HepG2 (cell line): ENCODE results near the gene EEFSEC. TPM values are rescaled to one million over a fixed set of nuclear protein-coding genes. Genes with fewer than 3 reads are reported as not detected.

Experiments
- ATAC-seq: fragments of 200-7000 bp; cut with Tn5 transposase; 3 replicates; pipeline ENCODE4 v1.9.1; 2020; ENCODE audit warnings: mild to moderate bottlenecking, moderate library complexity
- BruUV-seq: library from RNA; stranded (reverse); fragments of 400-500 nt; replicated peaks from 2 replicates; lab custom pipeline; 2021; lab: Mats Ljungman, UMichigan
- CTCF ChIA-PET: fragments of 300-600 bp; formaldehyde crosslinking; extraction: SDS; loops from one replicate; lab custom pipeline; 2021; ENCODE audit warnings: low total read pairs, inconsistent platforms, low intra/inter-chr PET ratio; lab: Yijun Ruan, JAX
- POLR2A ChIA-PET: fragments of 350-600 bp; sonication (Branson Sonifier 250); formaldehyde crosslinking; loops from one replicate; lab custom pipeline; 2020; ENCODE audit warnings: antibody characterized with exemption, inconsistent platforms; lab: Yijun Ruan, JAX
- DNase-seq: peaks from one replicate; pipeline ENCODE4 v3.0.0-alpha.2; 2015; ENCODE audit warnings: low spot score
- FAIRE-seq: peaks from 3 replicates; lab custom pipeline; 2011; peaks lifted over from hg19 to GRCh38; lab: Jason Lieb, UNC
- H2AFZ ChIP-seq: one replicate; pipeline ENCODE4 v1.6.1; 2011; ENCODE audit warnings: low read length, inconsistent platforms
- H3K27ac ChIP-seq: fragments of 300-600 bp; 3 replicates; pipeline ENCODE4 v1.8.0; 2011; ENCODE audit warnings: mixed run types, mild to moderate bottlenecking, mixed read lengths, low read length, inconsistent platforms; ENCODE audit not compliant: insufficient read depth; ENCODE audit errors: extremely low read length
- H3K27me3 ChIP-seq, 2 experiments: fragments of 200-600 bp in 1 of 2; 2 replicates in 1 of 2; 3 replicates in 1 of 2; pipeline versions ENCODE4 v1.6.0 to v1.8.0; 2011; ENCODE audit warnings: low read length in 2 of 2, mild to moderate bottlenecking in 2 of 2, moderate library complexity in 2 of 2, inconsistent platforms in 1 of 2; ENCODE audit not compliant: insufficient read depth in 2 of 2, control insufficient read depth in 1 of 2
- H3K36me3 ChIP-seq, 2 experiments: fragments of 200-600 bp in 1 of 2; replicated peaks in 1 of 2; 2 replicates in 1 of 2; 3 replicates in 1 of 2; pipeline versions ENCODE4 v1.5.1 to v1.8.0; 2011; ENCODE audit warnings: low read length in 2 of 2, inconsistent platforms in 1 of 2; ENCODE audit not compliant: insufficient read depth in 2 of 2, control insufficient read depth in 1 of 2
- H3K4me1 ChIP-seq: 2 replicates; pipeline ENCODE4 v1.5.1; 2012; ENCODE audit warnings: low read length, inconsistent platforms; ENCODE audit not compliant: insufficient read depth
- H3K4me2 ChIP-seq: 2 replicates; pipeline ENCODE4 v1.6.0; 2011; ENCODE audit warnings: low read depth, low read length, inconsistent platforms
- H3K4me3 ChIP-seq, 3 experiments: fragments of 200-600 bp in 1 of 3; sonication (generic), shearing (Covaris generic) in 1 of 3; replicated peaks in 1 of 3; 2 replicates each; pipeline ENCODE4 v1.5.1; 2011 to 2016; ENCODE audit warnings: low read length in 3 of 3, inconsistent platforms in 2 of 3, low read depth in 2 of 3, mild to moderate bottlenecking in 2 of 3, control low read depth in 1 of 3, mixed read lengths in 1 of 3; ENCODE audit not compliant: insufficient read depth in 1 of 3
- H3K79me2 ChIP-seq: one replicate; pipeline ENCODE4 v1.6.1; 2011; ENCODE audit warnings: low read length, inconsistent platforms; ENCODE audit not compliant: insufficient read depth
- H3K9ac ChIP-seq: 2 replicates; pipeline ENCODE4 v1.6.0; 2011; ENCODE audit warnings: mild to moderate bottlenecking, low read depth, low read length, inconsistent platforms; ENCODE audit not compliant: insufficient read depth
- H3K9me3 ChIP-seq: 2 replicates; pipeline ENCODE4 v1.5.1; 2012; ENCODE audit warnings: mild to moderate bottlenecking, low read length
- H4K20me1 ChIP-seq: 2 replicates; pipeline ENCODE4 v1.6.0; 2011; ENCODE audit warnings: inconsistent platforms, mild to moderate bottlenecking, low read length, moderate library complexity; ENCODE audit not compliant: insufficient read depth
- ARID2 ChIP-seq: sonication (generic); formaldehyde crosslinking; IDR thresholded peaks from 2 replicates; pipeline ENCODE4 v1.8.1; 2022; ENCODE audit warnings: mild to moderate bottlenecking, missing genetic modification reagents, borderline replicate concordance
- ARNT2 ChIP-seq: sonication (generic); formaldehyde crosslinking; IDR thresholded peaks from 2 replicates; pipeline ENCODE4 v1.8.0; 2022; ENCODE audit warnings: mild to moderate bottlenecking, low read depth, missing genetic modification reagents, moderate library complexity
- BORCS8-MEF2B ChIP-seq: sonication (generic); formaldehyde crosslinking; IDR thresholded peaks from 2 replicates; pipeline ENCODE4 v1.8.0; 2022; ENCODE audit warnings: mild to moderate bottlenecking, missing genetic modification reagents
- BRD4 ChIP-seq: sonication (generic); formaldehyde crosslinking; IDR thresholded peaks from 2 replicates; pipeline ENCODE4 v1.4.0; 2020; ENCODE audit warnings: missing genetic modification reagents
- DR1 ChIP-seq: sonication (generic); formaldehyde crosslinking; IDR thresholded peaks from 2 replicates; pipeline ENCODE4 v1.8.0; 2021; ENCODE audit warnings: mild to moderate bottlenecking, missing genetic modification reagents, inconsistent platforms
- KAT2B ChIP-seq: fragments of 150-350 bp; IDR thresholded peaks from 2 replicates; pipeline ENCODE4 v1.6.1; 2014; ENCODE audit warnings: low read depth, low read length, borderline replicate concordance
- REL ChIP-seq: sonication (generic); formaldehyde crosslinking; conservative IDR thresholded peaks from 2 replicates; pipeline ENCODE4 v1.8.0; 2022; ENCODE audit warnings: mild to moderate bottlenecking, missing genetic modification reagents, moderate library complexity
- TGIF2 ChIP-seq: IDR thresholded peaks from 2 replicates; pipeline ENCODE4 v1.6.1; 2016; ENCODE audit warnings: control low read depth, missing compliant biosample characterization
- ZFP41 ChIP-seq: sonication (generic); formaldehyde crosslinking; IDR thresholded peaks from 2 replicates; pipeline ENCODE4 v1.4.0; 2020; ENCODE audit warnings: mild to moderate bottlenecking, missing genetic modification reagents, borderline replicate concordance
- ZNF225 ChIP-seq: sonication (generic); formaldehyde crosslinking; IDR thresholded peaks from 2 replicates; pipeline ENCODE4 v1.4.0; 2020; ENCODE audit warnings: mild to moderate bottlenecking, missing genetic modification reagents
- ZNF282 ChIP-seq: fragments of 450-650 bp; IDR thresholded peaks from 2 replicates; pipeline ENCODE4 v1.6.1; 2018; ENCODE audit not compliant: partially characterized antibody
- ZNF30 ChIP-seq: sonication (generic); formaldehyde crosslinking; IDR thresholded peaks from 2 replicates; pipeline ENCODE4 v1.5.0; 2020; ENCODE audit warnings: mild to moderate bottlenecking, missing genetic modification reagents
- ZNF44 ChIP-seq: sonication (generic); formaldehyde crosslinking; IDR thresholded peaks from 2 replicates; pipeline ENCODE4 v1.5.1; 2020; ENCODE audit warnings: mild to moderate bottlenecking, missing genetic modification reagents
- ZNF747 ChIP-seq: sonication (generic); formaldehyde crosslinking; IDR thresholded peaks from 2 replicates; pipeline ENCODE4 v1.8.1; 2023; ENCODE audit warnings: missing genetic modification reagents, mild to moderate bottlenecking, borderline replicate concordance
- WGBS: methylation state at CpG from one replicate; pipeline ENCODE4 v1.1.6; 2017; ENCODE audit warnings: low lambda C conversion rate; 5-methylcytosine and 5-hydroxymethylcytosine counted together
- in situ Hi-C: cut with HindIII; loops from 2 replicates; pipeline ENCODE4 v1.10.0; 2017; ENCODE audit warnings: low pct_unique_long_range_greater_than_20kb; ENCODE audit not compliant: extremely low pct_ligation_motif_present
- intact Hi-C: fragments of 100-400 bp; cut with micrococcal nuclease; formaldehyde crosslinking; loops from one replicate; pipeline ENCODE4 v1.10.0; 2022; ENCODE audit not compliant: unreplicated experiment
- polyA plus RNA-seq, 8 experiments: library from polyadenylated mRNA; depleted of rRNA in 3 of 8; stranded (reverse) in 7 of 8; unstranded in 1 of 8; fragments of >200 nt; fragmentation: Illumina TruSeq in 4 of 8; extraction: Trizol in 4 of 8; gene quantifications; 2 replicates each; pipeline versions ENCODE4 v1.2.1 to v1.2.3, GENCODE V29; 2011 to 2016; ENCODE audit warnings: low read depth in 4 of 8, missing spikeins in 1 of 8, mixed read lengths in 1 of 8; ENCODE audit not compliant: insufficient read depth in 1 of 8
- total RNA-seq, 5 experiments: library from RNA; depleted of rRNA; stranded (reverse); fragments of >200 nt; fragmentation: Illumina TruSeq; extraction: Trizol; gene quantifications; 2 replicates each; pipeline ENCODE4 v1.2.3, GENCODE V29; 2016; ENCODE audit warnings: low read depth in 1 of 5
- TF ChIP-seq, protein P1 (sequence below): sonication (generic); formaldehyde crosslinking; IDR thresholded peaks from 2 replicates; pipeline ENCODE4 v1.8.0; 2023; ENCODE audit warnings: mild to moderate bottlenecking, missing genetic modification reagents
- TF ChIP-seq, protein P2 (sequence below): sonication (generic); formaldehyde crosslinking; IDR thresholded peaks from 2 replicates; pipeline ENCODE4 v1.8.1; 2023; ENCODE audit warnings: mild to moderate bottlenecking, missing genetic modification reagents

Gene EEFSEC
- total and polyA plus RNA-seq, 2 of the 13 experiments (the other 11 are each of a cell fraction or from before 2014, with no cell fraction given): 6.4 to 24.2 TPM

DNA sequence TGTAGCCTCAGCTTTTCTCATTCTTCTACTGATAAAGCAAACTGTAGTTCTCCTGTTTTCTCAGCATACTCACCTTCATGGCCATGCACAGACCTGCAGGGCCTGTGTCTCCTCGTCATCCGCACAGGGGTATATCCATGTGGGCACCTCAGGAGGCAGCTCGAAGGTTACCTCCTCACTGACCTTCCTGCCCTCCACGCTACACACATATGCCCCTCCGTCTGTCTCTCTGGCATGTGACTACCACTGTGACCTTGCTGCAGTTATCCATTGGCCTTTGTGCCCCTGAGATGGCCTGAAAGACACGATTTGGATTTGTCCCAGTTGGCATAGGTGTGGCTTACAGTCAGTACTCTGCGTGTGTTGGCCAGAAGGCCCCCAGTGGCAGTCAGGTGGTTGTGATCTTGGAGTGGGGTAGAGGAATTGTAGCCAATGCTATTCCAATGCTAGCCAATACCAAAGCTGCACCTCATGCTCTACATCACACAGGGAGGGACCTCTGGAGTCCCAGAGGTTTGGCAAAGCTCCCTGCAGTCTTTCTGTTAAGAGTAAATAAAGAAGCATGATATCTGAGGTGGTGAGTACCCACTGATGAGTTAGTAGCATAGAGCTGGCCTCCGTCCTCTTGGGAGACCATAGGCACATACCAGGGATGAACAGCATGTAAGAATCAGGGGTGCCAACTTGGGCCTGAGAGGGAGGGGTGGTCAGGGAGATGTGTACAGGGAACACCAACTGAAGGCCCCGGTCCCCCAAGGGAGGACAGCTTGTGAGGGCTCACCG, 143.4 kb downstream of the EEFSEC start:
- Histone ChIP-seq H3K4me2 (no peak overlapping the region), H3K9ac (no peak overlapping the region), H3K27ac (no peak overlapping the region), H3K79me2 (no peaks in the 10 kb centered on the region), H3K27me3 (no peaks in the 10 kb centered on the region), H3K9me3 (no peaks in the 10 kb centered on the region), H4K20me1 (no peaks in the 10 kb centered on the region), H3K4me3 (no peak overlapping the region), H3K4me1 (peaks cover 12% of the 10 kb centered on the region; the same call in 1 of the 2 replicates), H3K36me3 (peaks cover 1 to 3% of the 10 kb centered on the region in 2 experiments; a peak in 3 of 5 replicates), H2AFZ (no peak overlapping the region)
- no peak for TF ChIP-seq TGIF2 (CRISPR knock-in tag)
- TF ChIP-seq ZNF30 (CRISPR knock-in tag): no peak
- no peak for TF ChIP-seq REL (CRISPR knock-in tag)
- no peak for TF ChIP-seq ZNF747
- TF ChIP-seq, protein P1, sequence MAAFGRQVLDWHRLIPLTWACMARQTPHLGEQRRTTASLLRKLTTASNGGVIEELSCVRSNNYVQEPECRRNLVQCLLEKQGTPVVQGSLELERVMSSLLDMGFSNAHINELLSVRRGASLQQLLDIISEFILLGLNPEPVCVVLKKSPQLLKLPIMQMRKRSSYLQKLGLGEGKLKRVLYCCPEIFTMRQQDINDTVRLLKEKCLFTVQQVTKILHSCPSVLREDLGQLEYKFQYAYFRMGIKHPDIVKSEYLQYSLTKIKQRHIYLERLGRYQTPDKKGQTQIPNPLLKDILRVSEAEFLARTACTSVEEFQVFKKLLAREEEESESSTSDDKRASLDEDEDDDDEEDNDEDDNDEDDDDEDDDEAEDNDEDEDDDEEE: no peak
- no peak for TF ChIP-seq KAT2B
- TF ChIP-seq, protein P2, sequence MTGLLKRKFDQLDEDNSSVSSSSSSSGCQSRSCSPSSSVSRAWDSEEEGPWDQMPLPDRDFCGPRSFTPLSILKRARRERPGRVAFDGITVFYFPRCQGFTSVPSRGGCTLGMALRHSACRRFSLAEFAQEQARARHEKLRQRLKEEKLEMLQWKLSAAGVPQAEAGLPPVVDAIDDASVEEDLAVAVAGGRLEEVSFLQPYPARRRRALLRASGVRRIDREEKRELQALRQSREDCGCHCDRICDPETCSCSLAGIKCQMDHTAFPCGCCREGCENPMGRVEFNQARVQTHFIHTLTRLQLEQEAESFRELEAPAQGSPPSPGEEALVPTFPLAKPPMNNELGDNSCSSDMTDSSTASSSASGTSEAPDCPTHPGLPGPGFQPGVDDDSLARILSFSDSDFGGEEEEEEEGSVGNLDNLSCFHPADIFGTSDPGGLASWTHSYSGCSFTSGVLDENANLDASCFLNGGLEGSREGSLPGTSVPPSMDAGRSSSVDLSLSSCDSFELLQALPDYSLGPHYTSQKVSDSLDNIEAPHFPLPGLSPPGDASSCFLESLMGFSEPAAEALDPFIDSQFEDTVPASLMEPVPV (CRISPR knock-in tag): no peak
- TF ChIP-seq ZNF44 (CRISPR knock-in tag): no peak
- no peak for TF ChIP-seq ZFP41
- no peak for TF ChIP-seq BRD4 (CRISPR knock-in tag)
- no peak for TF ChIP-seq BORCS8-MEF2B (CRISPR knock-in tag)
- TF ChIP-seq ZNF225: no peak
- TF ChIP-seq ARID2: no peak
- TF ChIP-seq ARNT2 (CRISPR knock-in tag): no peak
- TF ChIP-seq DR1: no peak
- TF ChIP-seq ZNF282: no peak
- POLR2A ChIA-PET: no interaction called here
- CTCF ChIA-PET: no interaction called here
- WGBS: 98% methylated on average over 10 of the region's 10 CpGs
- DNase-seq: no peak
- in situ Hi-C loops (no loop called here), intact Hi-C loops (no loop called here)
- no peak for ATAC-seq
- BruUV-seq: no TSS peak
- no peak for FAIRE-seq
